Measurements from ENCODE around the gene SPNS2.

SPNS2 gene

DNA sequence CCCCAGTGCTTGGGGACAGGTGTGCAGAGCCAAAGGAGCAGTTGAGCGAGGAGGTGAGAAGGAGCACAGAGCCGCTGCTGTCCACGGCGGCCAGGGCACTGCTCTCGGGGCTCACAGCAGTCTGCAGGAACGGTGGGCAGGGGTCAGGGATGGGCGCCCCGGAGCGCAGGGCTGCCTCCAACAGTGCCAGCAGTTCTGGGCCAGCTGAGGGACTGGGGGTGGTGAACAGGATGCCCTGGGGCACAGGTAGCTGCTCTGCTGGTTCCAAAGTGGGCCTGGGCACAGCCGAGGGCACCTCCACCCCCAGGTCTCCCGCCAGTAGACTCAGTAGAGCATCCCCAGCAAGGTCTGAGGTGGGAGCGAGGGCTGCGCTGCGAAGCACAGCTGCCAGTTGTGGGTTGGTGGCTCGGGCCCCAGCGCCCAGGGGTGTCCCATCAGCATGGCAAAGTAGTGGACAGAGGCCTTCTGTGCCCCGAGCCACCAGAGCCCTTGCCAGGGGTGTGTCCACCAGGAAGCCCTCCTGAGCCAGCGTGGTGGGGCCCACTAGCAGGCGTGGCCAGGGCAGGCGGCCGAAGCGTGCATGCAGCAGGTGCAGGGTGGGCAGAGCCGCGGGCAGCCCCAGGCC, 59.8 kb downstream of the SPNS2 start:
- Histone ChIP-seq H3K9me3 (ENCODE audit: severe bottlenecking) (no peaks in the 10 kb centered on the region), H3K4me3 (ENCODE audit: severe bottlenecking) (no peak overlapping the region), H3K4me1 (ENCODE audit: insufficient read depth, poor library complexity, severe bottlenecking) (peaks cover 10% of the 10 kb centered on the region), H3K36me3 (ENCODE audit: low read depth) (peaks cover 8% of the 10 kb centered on the region), H3K27me3 (ENCODE audit: insufficient read depth, poor library complexity, severe bottlenecking) (no peaks in the 10 kb centered on the region), H3K27ac (ENCODE audit: poor library complexity, severe bottlenecking) (no peak overlapping the region)
- TF ChIP-seq CTCF (IDR thresholded peaks at IDR 0.05; ENCODE audit: poor library complexity, severe bottlenecking), result no peak
- DNase-seq (ENCODE audit: low spot score) (peak; percentile 51), ATAC-seq (ENCODE audit: low read depth) (no peak)

DNA sequence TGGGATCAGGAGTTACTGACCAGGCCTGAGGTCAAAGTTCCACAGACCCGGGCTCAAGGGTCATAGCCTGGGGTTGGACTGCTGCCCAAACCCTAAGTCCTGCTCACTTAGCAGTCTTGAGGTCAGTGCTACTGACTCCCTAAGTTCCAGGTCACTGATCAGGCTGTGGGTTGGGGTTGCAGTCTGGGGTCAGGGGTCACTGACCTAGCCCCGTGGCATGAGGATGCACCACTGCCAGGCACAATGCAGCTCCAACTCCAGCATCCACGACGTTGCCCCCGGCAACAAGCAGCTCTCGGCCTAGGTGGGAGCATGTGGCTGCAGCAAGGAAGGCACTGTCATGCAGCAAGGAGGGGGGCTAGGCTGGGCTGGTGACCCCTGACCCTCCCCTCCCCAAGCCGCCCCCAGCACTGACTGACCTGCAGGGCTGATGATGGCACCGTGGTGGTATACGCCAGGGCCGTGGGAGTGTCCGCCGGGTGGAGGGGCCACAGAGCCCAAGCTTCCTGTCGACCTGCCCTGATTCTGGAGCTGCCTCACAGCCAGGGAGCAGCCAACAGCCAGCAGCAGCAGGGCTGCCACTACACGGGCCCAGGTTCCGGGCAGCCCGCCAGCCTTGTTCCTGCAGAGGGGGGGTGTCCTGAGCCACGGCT, 60.6 kb downstream of the SPNS2 start:
- no peaks in the 10 kb centered on the region for H3K27me3 ChIP-seq (ENCODE audit: insufficient read depth, poor library complexity, severe bottlenecking)

GRCh38 chr17:4559966-4560365, 61.3 kb downstream of the SPNS2 start:
- Histone ChIP-seq H3K36me3 (ENCODE audit: low read depth) (no peaks in the 10 kb centered on the region), H3K9me3 (ENCODE audit: severe bottlenecking) (no peaks in the 10 kb centered on the region), H3K4me1 (ENCODE audit: insufficient read depth, poor library complexity, severe bottlenecking) (peaks cover 10% of the 10 kb centered on the region), H3K27ac (ENCODE audit: poor library complexity, severe bottlenecking) (no peak overlapping the region), H3K27me3 (ENCODE audit: insufficient read depth, poor library complexity, severe bottlenecking) (no peaks in the 10 kb centered on the region), H3K4me3 (ENCODE audit: severe bottlenecking) (no peak overlapping the region)
- ATAC-seq (ENCODE audit: low read depth), result no peak
- DNase-seq (ENCODE audit: low spot score), result peak; percentile 36
- TF ChIP-seq CTCF (IDR thresholded peaks at IDR 0.05; ENCODE audit: poor library complexity, severe bottlenecking), result no peak

More for the DNA sequence above, 60.6 kb downstream of the SPNS2 start:
- H3K27ac ChIP-seq (ENCODE audit: poor library complexity, severe bottlenecking), result no peak overlapping the region
- DNase-seq (ENCODE audit: low spot score) (peak; percentile 58), ATAC-seq (ENCODE audit: low read depth) (no peak)
- peaks cover 10% of the 10 kb centered on the region for H3K4me1 ChIP-seq (ENCODE audit: insufficient read depth, poor library complexity, severe bottlenecking)
- no peak overlapping the region for H3K4me3 ChIP-seq (ENCODE audit: severe bottlenecking)
- no peak for TF ChIP-seq CTCF (IDR thresholded peaks at IDR 0.05; ENCODE audit: poor library complexity, severe bottlenecking)
- no peaks in the 10 kb centered on the region for H3K9me3 ChIP-seq (ENCODE audit: severe bottlenecking)
- peaks cover under 1% of the 10 kb centered on the region; the same call in 1 of the 2 replicates for H3K36me3 ChIP-seq (ENCODE audit: low read depth)

DNA sequence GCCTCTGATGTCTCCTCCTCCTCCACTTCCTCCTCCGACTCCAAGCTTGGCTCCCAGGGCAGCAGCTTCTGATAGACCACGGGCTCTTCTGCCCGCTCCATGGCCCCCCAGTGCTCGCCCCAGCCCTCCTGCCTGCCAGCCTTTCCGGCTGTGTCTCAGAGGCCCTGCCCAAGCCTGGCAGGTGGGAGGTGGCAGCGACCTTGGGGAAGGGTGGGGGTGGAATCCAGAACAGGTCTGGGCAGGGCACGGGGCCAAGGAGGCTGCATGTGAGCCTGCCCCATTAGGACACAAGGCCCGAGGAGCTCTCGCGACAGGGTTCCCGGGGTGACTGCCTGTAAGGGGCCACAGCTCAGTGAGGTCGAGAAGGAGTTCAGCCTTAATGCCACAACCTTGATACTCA, 61.7 kb downstream of the SPNS2 start, which contains the start of gene GGT6:
Gene GGT6 (minus strand): TSS at position 157 of the 400 bp plus-strand sequence. CDS start 56 bp downstream, at position 101.
- Histone ChIP-seq H3K27me3 (ENCODE audit: insufficient read depth, poor library complexity, severe bottlenecking) (no peaks in the 10 kb centered on the region), H3K27ac (ENCODE audit: poor library complexity, severe bottlenecking) (no peak within 1 kb of the TSS), H3K4me1 (ENCODE audit: insufficient read depth, poor library complexity, severe bottlenecking) (peaks cover 10% of the 10 kb centered on the region), H3K9me3 (ENCODE audit: severe bottlenecking) (no peaks in the 10 kb centered on the region), H3K36me3 (ENCODE audit: low read depth) (no peaks in the 10 kb centered on the region), H3K4me3 (ENCODE audit: severe bottlenecking) (no peak within 1 kb of the TSS)
- TF ChIP-seq CTCF (IDR thresholded peaks at IDR 0.05; ENCODE audit: poor library complexity, severe bottlenecking), result no peak
- ATAC-seq (ENCODE audit: low read depth), result no peak
- peak; percentile 49 for DNase-seq (ENCODE audit: low spot score)

DNA sequence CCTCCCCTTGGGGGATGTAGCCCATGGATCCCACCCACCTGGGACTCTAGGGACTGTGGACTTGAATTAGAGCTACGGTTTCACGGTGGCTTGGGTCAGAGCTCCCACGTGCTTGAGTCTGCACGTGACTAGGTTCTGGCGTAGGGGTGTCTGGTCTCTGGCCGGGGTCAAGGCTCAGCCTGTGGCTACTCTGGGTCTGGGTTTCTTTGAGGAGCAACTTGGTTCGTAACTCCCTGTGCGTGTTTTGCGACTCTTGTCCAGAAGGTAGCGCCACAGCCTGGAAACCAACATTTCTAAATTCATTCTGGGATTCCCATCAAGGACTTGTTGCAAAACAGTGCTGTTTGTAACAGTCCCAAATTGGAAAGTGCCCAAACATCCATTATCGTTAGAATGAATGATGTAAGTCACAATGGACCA, 62.2 kb downstream of the SPNS2 start:
- Histone ChIP-seq H3K36me3 (ENCODE audit: low read depth) (no peaks in the 10 kb centered on the region), H3K27ac (ENCODE audit: poor library complexity, severe bottlenecking) (no peak overlapping the region), H3K4me1 (ENCODE audit: insufficient read depth, poor library complexity, severe bottlenecking) (peaks cover 10% of the 10 kb centered on the region), H3K27me3 (ENCODE audit: insufficient read depth, poor library complexity, severe bottlenecking) (no peaks in the 10 kb centered on the region), H3K4me3 (ENCODE audit: severe bottlenecking) (no peak overlapping the region), H3K9me3 (ENCODE audit: severe bottlenecking) (no peaks in the 10 kb centered on the region)
- no peak for TF ChIP-seq CTCF (IDR thresholded peaks at IDR 0.05; ENCODE audit: poor library complexity, severe bottlenecking)
- DNase-seq (ENCODE audit: low spot score), result no peak
- no peak for ATAC-seq (ENCODE audit: low read depth)
